GM19023 (cell line): ENCODE measurements around the gene PIP5K1C.
"Not testable (repeated sequence)": the region's sequence is repeated elsewhere in the genome, so short reads cannot be mapped to it uniquely, and the experiment has no call there.

ENCODE experiments used
- ATAC-seq: cut with Tn5 transposase; IDR thresholded peaks from one replicate; pipeline ENCODE4 v1.9.1; 2021; ENCODE audit warnings: mild to moderate bottlenecking, moderate library complexity; ENCODE audit not compliant: unreplicated experiment

PIP5K1C gene

DNA sequence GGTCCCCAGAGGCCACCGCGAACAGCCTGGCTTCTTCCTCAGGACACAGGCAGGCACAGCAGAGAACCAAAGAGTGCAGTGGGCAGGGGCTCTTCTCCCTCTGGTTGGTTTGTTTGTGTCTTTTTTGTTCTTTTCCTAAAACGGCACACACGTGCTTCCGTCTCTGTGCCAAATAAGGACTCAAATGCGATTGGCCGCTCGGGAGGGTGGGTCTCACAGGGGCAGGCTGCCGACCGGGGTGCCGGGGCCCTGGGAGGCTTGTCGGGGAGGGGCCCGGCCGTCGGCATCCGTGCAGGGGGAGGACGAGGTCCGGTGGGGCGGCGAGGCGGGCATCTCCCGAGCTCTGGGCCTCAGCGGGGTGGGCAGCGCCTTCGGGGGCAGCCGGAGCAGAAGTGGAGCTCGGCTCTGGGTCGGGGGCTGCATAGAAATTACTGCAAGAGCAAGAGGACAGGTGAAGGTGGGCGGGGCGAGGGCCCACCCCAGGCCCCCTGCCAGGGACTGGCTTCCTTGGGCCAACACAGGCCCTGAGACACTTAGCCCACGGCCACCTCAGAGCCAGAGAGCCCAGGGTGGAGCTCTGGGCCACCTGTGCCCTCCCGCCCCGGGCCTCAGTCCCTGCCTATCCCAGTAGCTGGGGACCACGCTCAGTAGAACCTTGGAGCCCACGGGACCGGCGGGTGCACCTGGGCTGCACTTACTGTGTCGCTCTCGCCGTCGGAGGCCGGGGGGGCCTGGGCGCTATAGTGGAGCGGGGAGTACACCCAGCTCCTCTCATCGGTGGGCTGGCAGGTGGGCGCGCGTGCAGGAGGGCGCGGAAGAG is 67.3 kb downstream of the PIP5K1C start:
- ATAC-seq, result no peak

DNA sequence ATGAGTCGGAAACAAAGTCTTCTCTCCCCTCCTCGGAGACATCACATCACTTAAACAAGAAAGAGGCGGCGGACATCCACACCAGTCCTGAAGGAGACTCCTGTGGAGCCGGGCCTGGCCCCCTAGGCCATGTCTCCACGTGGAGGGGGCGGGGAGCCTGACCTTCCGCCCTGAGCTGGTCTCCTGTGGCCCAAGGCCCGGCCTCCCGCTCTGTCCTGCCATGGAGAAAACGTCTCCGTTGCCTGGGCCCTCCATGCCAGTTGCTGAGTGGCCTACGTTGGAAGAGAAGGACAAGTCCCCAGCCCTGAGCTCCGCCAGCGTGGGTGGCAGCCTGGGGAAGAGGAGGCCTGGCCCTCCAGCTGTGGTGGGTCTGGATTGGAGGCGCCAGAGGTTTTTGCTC is 68.2 kb downstream of the PIP5K1C start:
- no peak for ATAC-seq

DNA sequence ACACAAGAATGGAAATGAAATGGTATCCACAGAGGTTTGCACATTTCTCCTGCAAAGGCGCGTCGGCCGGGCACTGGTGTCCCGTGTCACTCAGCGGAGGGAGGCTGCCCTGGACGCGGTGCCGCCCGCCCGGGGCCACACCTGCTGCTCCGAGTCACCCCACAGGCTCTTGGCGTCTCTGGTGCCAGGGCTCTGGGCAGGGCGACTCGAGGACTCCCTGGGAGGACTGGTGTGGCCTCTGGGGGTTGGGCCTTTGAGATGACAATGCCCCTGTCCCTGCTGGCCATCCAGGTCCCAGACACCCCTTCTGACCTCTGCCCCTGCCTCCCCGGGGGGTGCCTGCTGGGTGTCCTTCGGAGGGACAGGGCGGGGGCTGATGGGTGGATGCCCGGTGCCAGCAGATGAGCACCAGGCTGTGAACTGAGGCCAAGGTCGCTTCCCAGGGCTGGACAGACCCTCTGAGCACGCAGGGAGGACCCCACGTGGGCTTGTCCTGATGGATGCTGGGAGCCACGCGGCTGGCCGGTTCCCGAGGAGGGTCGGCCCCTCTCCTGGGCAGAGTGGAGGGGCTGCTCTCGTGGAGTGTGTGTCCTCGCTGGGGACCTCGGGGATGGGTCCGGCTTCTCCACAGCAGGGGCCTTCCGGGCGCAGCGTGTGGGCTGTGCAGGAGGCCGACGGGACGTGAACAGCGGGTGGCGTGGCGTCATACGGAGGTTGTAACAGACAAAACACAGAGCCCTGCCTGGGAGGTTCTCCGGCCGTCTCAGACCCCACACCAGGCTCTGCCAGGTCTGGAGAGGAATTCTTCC is 69.0 kb downstream of the PIP5K1C start:
- ATAC-seq, result no peak

DNA sequence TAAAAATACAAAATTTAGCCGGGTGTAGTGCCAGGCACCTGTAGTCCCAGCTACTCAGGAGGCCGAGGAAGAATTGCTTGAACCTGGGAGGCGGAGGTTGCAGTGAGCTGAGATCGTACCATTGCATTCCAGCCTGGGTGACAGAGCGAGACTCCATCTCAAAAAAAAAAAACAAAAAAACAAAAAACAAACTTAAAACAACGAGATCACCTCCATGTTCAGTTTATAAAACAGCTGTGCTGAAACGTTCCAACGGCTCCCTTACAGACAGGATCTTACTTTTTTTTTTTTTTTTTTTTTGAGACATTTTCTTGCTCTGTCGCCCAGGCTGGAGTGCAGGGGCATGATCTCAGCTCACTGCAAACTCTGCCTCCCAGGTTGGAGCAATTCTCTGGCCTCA is 71.5 kb downstream of the PIP5K1C start:
- not testable (repeated sequence) for ATAC-seq

DNA sequence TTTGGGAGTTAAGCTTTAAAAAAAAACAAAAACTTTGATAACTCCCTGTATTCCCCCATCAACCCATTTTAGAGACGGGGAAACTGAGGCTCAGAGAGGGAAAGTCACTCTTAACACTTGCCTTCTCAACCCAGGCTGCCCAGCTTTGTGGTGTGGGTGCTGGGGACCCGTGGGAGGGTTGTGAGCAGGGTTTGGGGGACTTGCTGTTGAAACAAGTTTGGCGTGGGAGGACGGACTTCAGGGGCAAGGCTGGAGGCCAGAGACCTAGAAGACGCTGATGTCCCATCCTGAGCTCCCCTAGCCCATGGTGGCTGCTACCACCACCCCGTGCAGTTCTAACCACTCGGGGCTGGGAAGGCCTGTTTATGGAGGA is 72.9 kb downstream of the PIP5K1C start:
- no peak for ATAC-seq

DNA sequence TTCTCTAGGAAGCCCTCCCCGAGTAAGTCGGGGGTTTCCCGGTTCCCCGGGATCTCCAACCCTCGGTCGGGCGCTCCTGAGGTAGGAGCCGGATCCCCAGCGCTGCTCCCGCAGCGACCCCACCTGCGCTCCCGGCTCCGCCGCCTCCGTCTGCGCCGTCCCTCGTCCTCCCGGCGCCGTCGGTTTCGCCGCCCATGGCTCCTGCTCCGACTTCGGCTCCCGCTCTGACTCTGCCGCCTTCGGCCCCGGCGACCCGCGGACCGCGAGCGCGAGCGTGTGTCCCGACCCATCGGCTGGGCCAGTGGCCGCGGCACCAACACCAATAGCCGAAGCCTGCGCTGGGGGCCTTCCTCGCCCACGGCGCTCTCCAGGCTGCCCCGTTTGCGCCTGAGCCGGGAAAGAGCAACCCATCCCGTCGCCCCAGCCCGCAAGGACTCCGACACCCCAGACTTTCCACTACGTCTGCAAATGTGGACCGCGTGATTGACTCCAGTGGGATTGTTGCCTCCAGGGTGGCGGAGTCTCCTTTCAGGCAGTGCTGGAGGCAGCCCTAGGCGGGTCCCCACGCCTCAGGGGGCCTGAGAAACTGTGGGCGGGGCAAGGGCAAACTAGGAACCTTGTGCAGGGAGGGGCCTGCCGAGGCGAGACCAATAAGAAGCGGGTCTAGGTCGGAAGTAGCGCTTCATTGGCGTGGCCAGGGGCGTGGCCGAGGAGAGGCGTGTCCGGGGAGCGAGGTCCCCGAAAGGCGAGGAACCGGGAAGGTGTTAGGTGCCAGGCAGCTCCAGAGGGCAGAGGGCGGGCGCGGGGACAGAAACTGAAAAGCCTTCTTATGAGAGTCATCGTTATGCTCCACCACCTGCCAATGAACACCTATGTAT is 73.6 kb downstream of the PIP5K1C start, which contains the start of gene CACTIN:
TSS of gene CACTIN (minus strand) at position 318 of the 878 bp plus-strand sequence. CDS start at position 290, 28 bp downstream.
- peak; percentile 86 for ATAC-seq

DNA sequence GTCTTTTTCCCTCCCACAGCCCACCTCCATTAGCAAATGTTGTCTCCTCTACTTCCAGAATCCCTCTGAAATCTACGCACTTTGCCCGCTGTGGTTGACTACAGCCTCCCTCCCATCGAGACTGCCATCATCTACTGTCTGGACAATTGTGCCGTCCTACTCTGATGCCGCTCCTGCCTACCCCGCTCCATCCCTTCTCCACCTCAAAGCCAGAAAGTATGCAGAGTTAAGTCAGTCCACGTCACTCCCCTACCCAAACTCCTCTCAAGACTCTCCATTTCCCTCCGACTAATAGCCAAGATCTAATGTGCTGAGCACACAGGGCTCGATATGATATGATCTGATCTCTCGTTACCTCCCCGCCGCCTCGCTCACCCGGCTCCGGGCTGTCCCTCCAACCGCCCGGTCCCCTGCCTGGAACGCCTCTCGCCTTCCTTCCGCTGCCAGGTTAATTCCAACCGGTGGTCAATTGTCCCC is 74.2 kb downstream of the PIP5K1C start:
- no peak for ATAC-seq

GRCh38 chr19:3623716-3624115 is 76.6 kb downstream of the PIP5K1C start:
- ATAC-seq, result no peak

GRCh38 chr19:3622224-3622623 is 78.0 kb downstream of the PIP5K1C start:
- no peak for ATAC-seq

- no peak for ATAC-seq
These were observed 78.6 kb downstream of the PIP5K1C start for GRCh38 chr19:3621689-3622088.

DNA sequence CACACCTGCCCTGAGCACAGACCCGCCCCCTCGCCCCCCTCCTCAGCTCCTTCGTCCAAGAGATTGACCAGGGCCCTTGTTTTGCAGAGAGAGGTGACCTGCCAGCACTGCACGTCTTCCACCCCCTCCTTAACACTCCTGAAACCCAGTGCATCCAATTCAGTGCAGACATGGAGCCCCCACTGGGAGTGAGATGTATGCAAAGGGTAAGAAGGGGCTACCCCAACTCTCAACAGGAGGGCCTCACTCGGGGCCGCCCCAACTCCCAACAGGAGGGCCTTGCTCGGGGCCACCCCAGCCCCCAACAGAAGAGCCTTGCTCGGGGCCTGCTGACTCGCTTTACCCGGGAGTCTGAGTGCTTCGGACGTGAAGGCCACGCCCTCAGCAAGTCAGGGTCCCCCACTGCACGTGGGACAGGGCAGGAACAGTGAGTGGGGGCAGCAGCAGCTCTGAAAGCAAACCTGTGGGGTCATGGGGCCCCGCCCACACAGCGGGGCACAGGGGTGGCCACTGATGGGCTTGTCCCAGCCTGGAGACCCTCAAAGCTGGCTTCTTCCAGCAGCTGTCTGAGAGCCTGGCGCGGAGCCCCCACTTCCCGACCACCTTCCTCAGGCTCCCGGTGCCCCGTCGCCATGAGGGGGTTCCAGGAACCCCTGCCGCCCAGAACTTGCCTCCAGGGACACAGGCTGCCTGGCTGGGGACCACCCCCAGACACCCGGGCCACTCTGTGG is 79.3 kb downstream of the PIP5K1C start:
- no peak for ATAC-seq

GRCh38 chr19:3620145-3620816 is 80.0 kb downstream of the PIP5K1C start:
- no peak for ATAC-seq

- no peak for ATAC-seq
These were observed 80.6 kb downstream of the PIP5K1C start for GRCh38 chr19:3619631-3620012.

DNA sequence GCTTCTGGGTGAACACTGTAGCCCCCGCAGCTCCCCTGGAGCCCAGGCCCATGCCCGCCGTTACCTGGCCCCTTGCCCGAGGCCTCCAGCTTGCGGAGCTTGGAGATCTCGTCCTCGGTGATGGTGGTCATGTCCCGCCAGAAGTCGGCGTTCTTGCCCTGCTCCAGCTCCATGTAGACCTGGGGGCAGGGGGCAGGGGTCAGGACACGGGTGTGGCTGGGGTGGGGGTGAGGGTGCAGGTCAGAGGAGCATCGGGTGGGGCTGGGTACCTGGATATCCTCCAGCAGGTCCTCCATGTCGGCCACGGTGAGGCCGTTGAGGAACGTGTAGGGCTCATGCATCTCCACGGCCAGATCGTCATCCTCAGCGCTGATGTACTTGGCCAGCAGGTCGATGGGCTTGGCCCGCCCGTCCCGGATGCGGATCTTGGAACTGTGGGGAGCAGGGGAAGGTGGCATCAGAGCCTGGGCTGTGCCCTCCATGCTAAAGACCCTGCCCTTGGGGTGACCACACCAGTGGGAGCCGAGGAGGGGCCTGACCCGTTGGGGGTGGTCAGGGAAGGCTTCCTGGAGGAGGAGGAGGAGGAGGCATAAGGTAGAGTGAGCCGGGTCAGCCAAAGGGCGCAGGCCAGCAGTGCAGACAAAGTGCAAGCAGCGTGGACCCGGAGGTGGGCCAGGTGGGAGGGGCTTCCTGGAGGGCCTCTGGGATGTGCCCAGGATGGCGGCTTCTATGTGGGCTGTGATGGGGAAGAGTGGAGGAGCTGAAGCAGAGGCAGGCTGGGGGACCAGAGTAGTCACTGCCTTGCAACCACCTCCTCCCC is 81.2 kb downstream of the PIP5K1C start:
- ATAC-seq, result no peak

GRCh38 chr19:3618144-3618810 is 82.0 kb downstream of the PIP5K1C start:
- ATAC-seq, result no peak

GRCh38 chr19:3617463-3617862 is 82.8 kb downstream of the PIP5K1C start:
- ATAC-seq, result no peak

DNA sequence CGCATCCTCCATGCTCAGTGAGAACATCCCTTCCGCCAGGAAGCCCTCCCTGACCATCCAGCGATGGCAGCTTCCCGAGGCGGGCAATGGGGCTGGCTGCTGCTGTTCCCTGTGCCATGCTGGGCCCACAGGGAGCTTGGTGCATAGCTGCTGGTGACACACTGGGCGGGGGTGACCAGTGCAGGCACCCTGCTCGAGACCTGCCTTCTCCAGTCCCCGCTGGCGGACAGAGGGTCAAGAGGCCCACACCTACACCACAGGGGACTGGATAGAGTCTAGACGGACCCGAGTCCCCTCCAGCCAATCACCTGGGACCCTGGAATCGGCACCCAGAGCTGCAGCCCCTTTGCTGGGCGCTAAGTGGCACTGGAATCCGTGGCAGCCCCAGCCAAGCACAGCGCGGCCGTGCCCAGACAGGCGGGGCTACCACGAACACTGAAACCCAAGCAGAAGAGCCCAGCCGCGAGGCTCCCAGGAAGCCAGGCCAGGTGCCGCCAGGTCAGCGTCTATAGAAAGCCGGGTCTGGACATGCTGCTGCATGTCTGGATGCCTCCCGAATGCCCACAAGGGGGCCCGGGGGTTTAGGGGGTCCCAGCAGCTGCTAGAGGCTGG is 84.6 kb downstream of the PIP5K1C start:
- no peak for ATAC-seq
